NT2/D1 (cell line): ENCODE results near the gene MYOF.

Source experiments
- YY1 ChIP-seq: IDR thresholded peaks from 2 replicates; pipeline ENCODE4 v1.6.1; 2011; ENCODE audit not compliant: insufficient read length, insufficient read depth
- ZNF274 ChIP-seq: IDR thresholded peaks from 2 replicates; pipeline ENCODE4 v1.6.1; 2011; ENCODE audit warnings: mild to moderate bottlenecking, low read depth, low read length

DNA sequence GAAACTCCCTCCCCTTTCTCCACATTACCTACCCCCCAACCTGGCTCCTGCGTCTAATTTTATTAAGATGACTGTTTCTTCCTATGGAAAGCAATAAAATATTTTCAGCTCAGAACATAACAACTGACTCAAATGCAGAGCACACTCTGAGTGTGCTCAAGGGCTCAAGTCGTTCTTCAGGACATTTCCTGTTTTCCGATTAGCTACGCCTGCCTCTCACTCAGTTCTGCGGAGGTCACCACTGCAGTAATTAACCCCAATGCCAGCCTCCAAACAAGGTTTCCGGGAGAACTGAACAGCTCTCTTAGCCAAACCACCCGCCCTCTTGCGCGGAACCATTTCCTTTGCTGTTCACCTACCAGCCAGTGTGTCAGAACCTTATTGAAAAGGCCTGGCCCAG, 19.3 kb downstream of the MYOF start:
- TF ChIP-seq YY1 = no peak
- no peak for TF ChIP-seq ZNF274
